Neuronal stem cell (in vitro differentiated cells): Measurements from ENCODE around the gene ADAMTS17.

Experiments
- DNase-seq: peaks from one replicate; pipeline ENCODE4 v3.0.0-alpha.2; 2013; ENCODE audit warnings: low spot score
- H2AFZ ChIP-seq: one replicate; pipeline ENCODE4 v1.6.1; 2013; ENCODE audit warnings: mild to moderate bottlenecking, low read length, inconsistent platforms
- H2AK5ac ChIP-seq: 2 replicates; pipeline ENCODE4 v1.6.1; 2013; ENCODE audit warnings: low read depth, mild to moderate bottlenecking, inconsistent platforms, low read length, moderate library complexity, mixed read lengths
- H2BK120ac ChIP-seq: 2 replicates; pipeline ENCODE4 v1.6.1; 2013; ENCODE audit warnings: low read depth, mild to moderate bottlenecking, inconsistent platforms, low read length, moderate library complexity, mixed read lengths
- H2BK12ac ChIP-seq: one replicate; pipeline ENCODE4 v1.6.1; 2013; ENCODE audit warnings: low read length, inconsistent platforms
- H2BK15ac ChIP-seq: 2 replicates; pipeline ENCODE4 v1.6.1; 2013; ENCODE audit warnings: mild to moderate bottlenecking, low read length, inconsistent platforms, mixed read lengths
- H2BK5ac ChIP-seq: one replicate; pipeline ENCODE4 v1.6.1; 2013; ENCODE audit warnings: inconsistent platforms, mild to moderate bottlenecking, low read length, moderate library complexity
- H3K14ac ChIP-seq: one replicate; pipeline ENCODE4 v1.6.1; 2013; ENCODE audit warnings: low read length, inconsistent platforms
- H3K18ac ChIP-seq: 2 replicates; pipeline ENCODE4 v1.6.1; 2013; ENCODE audit warnings: low read length, inconsistent platforms
- H3K23ac ChIP-seq: 2 replicates; pipeline ENCODE4 v1.6.1; 2013; ENCODE audit warnings: low read depth, mild to moderate bottlenecking, mixed read lengths, low read length, inconsistent platforms; ENCODE audit not compliant: poor library complexity
- H3K27ac ChIP-seq: replicated peaks from 3 replicates; pipeline ENCODE4 v1.5.1; 2013; ENCODE audit warnings: low read length, inconsistent platforms
- H3K27me3 ChIP-seq, 3 experiments: 2 replicates each; pipeline ENCODE4 v1.6.1; 2013; ENCODE audit warnings: low read length in 3 of 3, mild to moderate bottlenecking in 2 of 3, inconsistent platforms in 1 of 3, low read depth in 1 of 3, mixed read lengths in 1 of 3, moderate library complexity in 1 of 3; ENCODE audit not compliant: control insufficient read depth in 3 of 3, insufficient read depth in 3 of 3
- H3K36me3 ChIP-seq, 2 donors: replicated peaks in 1 of 2; 2 replicates each; pipeline ENCODE4 v1.6.1; 2013; ENCODE audit warnings: low read length in 2 of 2; ENCODE audit not compliant: control insufficient read depth in 2 of 2, insufficient read depth in 2 of 2
- H3K4ac ChIP-seq: 2 replicates; pipeline ENCODE4 v1.6.1; 2013; ENCODE audit warnings: inconsistent platforms, mild to moderate bottlenecking, low read length, moderate library complexity
- H3K4me1 ChIP-seq, 2 donors: 1 replicate in 1 of 2; 2 replicates in 1 of 2; pipeline ENCODE4 v1.6.1; 2013; ENCODE audit warnings: low read length in 2 of 2, low read depth in 1 of 2; ENCODE audit not compliant: control insufficient read depth in 2 of 2, insufficient read depth in 1 of 2
- H3K4me2 ChIP-seq: one replicate; pipeline ENCODE4 v1.6.1; 2013; ENCODE audit warnings: mild to moderate bottlenecking, low read length, inconsistent platforms; ENCODE audit not compliant: insufficient read depth, poor library complexity, severe bottlenecking
- H3K4me3 ChIP-seq, 2 donors: 2 replicates each; pipeline ENCODE4 v1.5.1; 2013; ENCODE audit warnings: low read length in 2 of 2, mild to moderate bottlenecking in 2 of 2, inconsistent platforms in 1 of 2, moderate library complexity in 1 of 2
- H3K79me1 ChIP-seq: one replicate; pipeline ENCODE4 v1.6.1; 2013; ENCODE audit warnings: low read depth, mild to moderate bottlenecking, inconsistent platforms, low read length, moderate library complexity
- H3K9ac ChIP-seq: one replicate; pipeline ENCODE4 v1.6.1; 2013; ENCODE audit warnings: mild to moderate bottlenecking, low read depth, low read length, inconsistent platforms; ENCODE audit not compliant: poor library complexity
- H3K9me3 ChIP-seq, 2 donors: replicated peaks in 1 of 2; 2 replicates each; pipeline versions ENCODE3 to v1.6.1; 2013; ENCODE audit warnings: low read length in 2 of 2, mild to moderate bottlenecking in 2 of 2, inconsistent platforms in 1 of 2, low read depth in 1 of 2, mixed read lengths in 1 of 2, moderate library complexity in 1 of 2; ENCODE audit not compliant: control insufficient read depth in 2 of 2, insufficient read depth in 1 of 2
- H4K8ac ChIP-seq: one replicate; pipeline ENCODE4 v1.6.1; 2013; ENCODE audit warnings: low read depth, mild to moderate bottlenecking, inconsistent platforms, low read length, moderate library complexity
- H4K91ac ChIP-seq: one replicate; pipeline ENCODE4 v1.6.1; 2013; ENCODE audit warnings: low read length, low read depth, mild to moderate bottlenecking, inconsistent platforms; ENCODE audit not compliant: poor library complexity
- WGBS, 2 donors: extraction: QIAGEN DNeasy Blood & Tissue Kit; methylation state at CpG; one replicate each; pipeline ENCODE4 v1.1.7; 2013; ENCODE audit warnings: missing lambda C conversion rate in 2 of 2, mixed read lengths in 1 of 2; ENCODE audit not compliant: insufficient read length in 2 of 2, insufficient replicate concordance in 1 of 2; ENCODE audit errors: extremely low coverage in 2 of 2; 5-methylcytosine and 5-hydroxymethylcytosine counted together

The ADAMTS17 gene

GRCh38 chr15:99983171-99983885, 358.4 kb downstream of the ADAMTS17 start:
- peak overlapping the region; percentile 92 for H2AFZ ChIP-seq

GRCh38 chr15:99982662-99983061, 359.1 kb downstream of the ADAMTS17 start:
- Histone ChIP-seq H3K23ac (no peak overlapping the region), H2BK15ac (no peak overlapping the region), H2BK120ac (no peak overlapping the region), H2AK5ac (no peak overlapping the region), H3K4me3 (no peak overlapping the region), H2AFZ (peak overlapping the region; percentile 92), H4K91ac (no peak overlapping the region), H3K27me3 (no peaks in the 10 kb centered on the region), H3K4ac (no peak overlapping the region), H3K4me1 (peaks cover 2 to 20% of the 10 kb centered on the region in 2 donors), H3K9me3 (peaks cover 0 to 2% of the 10 kb centered on the region in 2 donors), H3K27ac (no peak overlapping the region), H2BK12ac (no peak overlapping the region), H3K79me1 (no peaks in the 10 kb centered on the region), H3K14ac (no peak overlapping the region), H2BK5ac (no peak overlapping the region), H3K9ac (no peak overlapping the region), H4K8ac (no peak overlapping the region), H3K36me3 (no peaks in the 10 kb centered on the region), H3K4me2 (no peak overlapping the region), H3K18ac (no peak overlapping the region)
- no peak for DNase-seq
- WGBS, 2 donors = no CpG with 5 or more reads among the region's 4 CpGs

More at GRCh38 chr15:99983171-99983885, 358.4 kb downstream of the ADAMTS17 start:
- no peak overlapping the region for H2BK5ac ChIP-seq
- no peak for DNase-seq
- H2BK12ac ChIP-seq = no peak overlapping the region
- no peak overlapping the region for H2AK5ac ChIP-seq
- peak overlapping the region; percentile 44 for H3K18ac ChIP-seq
- H3K4ac ChIP-seq = no peak overlapping the region
- no peaks in the 10 kb centered on the region for H3K79me1 ChIP-seq
- no peak overlapping the region for H3K27ac ChIP-seq
- WGBS, 2 donors = no CpG with 5 or more reads among the region's 15 CpGs
- peak overlapping the region; percentile 37 for H3K4me2 ChIP-seq
- no peak overlapping the region for H2BK15ac ChIP-seq
- H3K9ac ChIP-seq = no peak overlapping the region
- no peak overlapping the region for H2BK120ac ChIP-seq
- H4K91ac ChIP-seq = no peak overlapping the region
- no peaks in the 10 kb centered on the region for H3K36me3 ChIP-seq
- H3K14ac ChIP-seq = no peak overlapping the region
- no peak overlapping the region for H4K8ac ChIP-seq
- H3K4me1 ChIP-seq = peaks cover 2 to 20% of the 10 kb centered on the region in 2 donors
- no peaks in the 10 kb centered on the region for H3K27me3 ChIP-seq
- peaks cover 0 to 2% of the 10 kb centered on the region in 2 donors for H3K9me3 ChIP-seq
- H3K23ac ChIP-seq = no peak overlapping the region
- H3K4me3 ChIP-seq = peak overlapping the region in 1 of 2 donors; percentile 13

- Histone ChIP-seq H4K91ac (no peak overlapping the region), H2BK120ac (no peak overlapping the region), H2BK12ac (no peak overlapping the region), H2AFZ (no peak overlapping the region), H3K18ac (no peak overlapping the region), H3K36me3 (no peaks in the 10 kb centered on the region), H2BK5ac (no peak overlapping the region), H2BK15ac (no peak overlapping the region), H3K9me3 (peaks cover 0 to under 1% of the 10 kb centered on the region in 2 donors), H3K4me3 (no peak overlapping the region), H3K9ac (no peak overlapping the region), H4K8ac (no peak overlapping the region), H3K27ac (no peak overlapping the region), H3K27me3 (no peaks in the 10 kb centered on the region), H3K4ac (no peak overlapping the region), H3K4me1 (peaks cover 2 to 20% of the 10 kb centered on the region in 2 donors), H3K79me1 (no peaks in the 10 kb centered on the region), H3K14ac (no peak overlapping the region), H2AK5ac (no peak overlapping the region), H3K23ac (no peak overlapping the region), H3K4me2 (no peak overlapping the region)
- no peak for DNase-seq
- WGBS, 2 donors = no CpG with 5 or more reads among the region's 16 CpGs
Observed at GRCh38 chr15:99981839-99982658, 359.7 kb downstream of the ADAMTS17 start.

- H3K4me3 ChIP-seq = no peak overlapping the region
- H2BK120ac ChIP-seq = no peak overlapping the region
- H2BK5ac ChIP-seq = no peak overlapping the region
- H3K27me3 ChIP-seq = no peaks in the 10 kb centered on the region
- no peak overlapping the region for H3K27ac ChIP-seq
- no peak overlapping the region for H3K14ac ChIP-seq
- no peak overlapping the region for H2AFZ ChIP-seq
- H2BK15ac ChIP-seq = no peak overlapping the region
- H4K8ac ChIP-seq = no peak overlapping the region
- no peak overlapping the region for H3K9ac ChIP-seq
- no CpG with 5 or more reads among the region's 1 CpG for WGBS, 2 donors
- H3K36me3 ChIP-seq = no peaks in the 10 kb centered on the region
- no peak overlapping the region for H4K91ac ChIP-seq
- H3K18ac ChIP-seq = no peak overlapping the region
- peak overlapping the region; percentile 40 for H2AK5ac ChIP-seq
- peaks cover 2 to 20% of the 10 kb centered on the region in 2 donors for H3K4me1 ChIP-seq
- no peak overlapping the region for H3K4me2 ChIP-seq
- H3K23ac ChIP-seq = no peak overlapping the region
- no peak for DNase-seq
- H3K4ac ChIP-seq = no peak overlapping the region
- H3K79me1 ChIP-seq = no peaks in the 10 kb centered on the region
- H3K9me3 ChIP-seq = no peaks in the 10 kb centered on the region
- H2BK12ac ChIP-seq = no peak overlapping the region
Observed at GRCh38 chr15:99981191-99981647, 360.6 kb downstream of the ADAMTS17 start.
